D721Med (cell line): ENCODE measurements around the gene ASB2.

ENCODE experiments used
- DNase-seq: peaks from one replicate; pipeline ENCODE4 v3.0.0; 2011; ENCODE audit warnings: low spot score; ENCODE audit not compliant: insufficient read length
- FAIRE-seq: peaks from 2 replicates; lab custom pipeline; 2011; peaks lifted over from hg19 to GRCh38; lab: Jason Lieb, UNC
- TF ChIP-seq, protein P1 (sequence below): IDR thresholded peaks from 2 replicates; pipeline ENCODE4 v1.5.1; 2012; ENCODE audit warnings: mild to moderate bottlenecking, control low read depth; ENCODE audit not compliant: insufficient read depth; ENCODE audit errors: missing control alignments

Gene ASB2

DNA sequence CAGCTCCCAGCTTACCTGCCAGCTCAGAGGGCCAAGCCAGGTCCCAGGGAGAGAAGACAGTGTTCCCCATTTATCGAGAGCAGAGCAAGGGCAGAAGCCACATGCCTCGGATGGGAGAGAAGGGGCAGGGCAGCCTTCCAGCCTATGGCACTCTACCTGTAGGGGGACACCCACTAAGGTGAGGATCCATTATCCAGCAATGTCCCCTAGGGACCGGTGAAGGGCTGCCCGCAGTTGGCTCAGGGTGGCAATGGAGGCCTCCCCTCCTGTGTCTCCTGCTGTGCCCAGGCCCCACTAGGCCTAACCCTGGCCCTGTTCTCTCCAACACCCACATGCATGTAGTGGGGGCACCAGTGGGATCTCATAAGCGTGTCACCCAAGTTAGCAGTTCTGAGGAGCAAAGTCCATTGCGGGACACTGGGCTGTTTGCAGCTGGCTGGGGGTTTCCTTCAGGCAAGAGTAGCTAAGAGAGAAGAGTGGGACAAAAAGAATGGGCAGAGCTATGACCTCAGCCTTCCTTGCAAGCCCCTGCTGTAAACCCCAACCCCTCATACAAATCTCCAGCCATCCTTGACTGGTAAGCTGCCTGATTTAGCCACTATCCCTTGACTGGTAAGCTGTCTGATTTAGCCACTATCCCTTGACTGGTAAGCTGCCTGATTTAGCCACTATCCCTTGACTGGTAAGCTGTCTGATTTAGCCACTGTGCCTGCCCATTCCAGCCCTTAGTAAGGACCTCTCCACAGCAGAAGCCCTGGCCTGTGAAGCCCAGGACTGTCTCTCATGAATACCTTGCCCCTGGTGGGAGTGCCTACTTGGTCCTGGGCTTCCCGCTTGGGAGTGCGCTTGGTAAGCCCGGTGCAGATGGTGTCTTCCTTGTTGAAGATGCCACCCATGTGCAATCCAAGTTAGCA lies 5.2 kb upstream of the ASB2 start:
- TF ChIP-seq, protein P1, sequence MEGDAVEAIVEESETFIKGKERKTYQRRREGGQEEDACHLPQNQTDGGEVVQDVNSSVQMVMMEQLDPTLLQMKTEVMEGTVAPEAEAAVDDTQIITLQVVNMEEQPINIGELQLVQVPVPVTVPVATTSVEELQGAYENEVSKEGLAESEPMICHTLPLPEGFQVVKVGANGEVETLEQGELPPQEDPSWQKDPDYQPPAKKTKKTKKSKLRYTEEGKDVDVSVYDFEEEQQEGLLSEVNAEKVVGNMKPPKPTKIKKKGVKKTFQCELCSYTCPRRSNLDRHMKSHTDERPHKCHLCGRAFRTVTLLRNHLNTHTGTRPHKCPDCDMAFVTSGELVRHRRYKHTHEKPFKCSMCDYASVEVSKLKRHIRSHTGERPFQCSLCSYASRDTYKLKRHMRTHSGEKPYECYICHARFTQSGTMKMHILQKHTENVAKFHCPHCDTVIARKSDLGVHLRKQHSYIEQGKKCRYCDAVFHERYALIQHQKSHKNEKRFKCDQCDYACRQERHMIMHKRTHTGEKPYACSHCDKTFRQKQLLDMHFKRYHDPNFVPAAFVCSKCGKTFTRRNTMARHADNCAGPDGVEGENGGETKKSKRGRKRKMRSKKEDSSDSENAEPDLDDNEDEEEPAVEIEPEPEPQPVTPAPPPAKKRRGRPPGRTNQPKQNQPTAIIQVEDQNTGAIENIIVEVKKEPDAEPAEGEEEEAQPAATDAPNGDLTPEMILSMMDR, result no peak
- no peak for DNase-seq
- FAIRE-seq, result no peak

DNA sequence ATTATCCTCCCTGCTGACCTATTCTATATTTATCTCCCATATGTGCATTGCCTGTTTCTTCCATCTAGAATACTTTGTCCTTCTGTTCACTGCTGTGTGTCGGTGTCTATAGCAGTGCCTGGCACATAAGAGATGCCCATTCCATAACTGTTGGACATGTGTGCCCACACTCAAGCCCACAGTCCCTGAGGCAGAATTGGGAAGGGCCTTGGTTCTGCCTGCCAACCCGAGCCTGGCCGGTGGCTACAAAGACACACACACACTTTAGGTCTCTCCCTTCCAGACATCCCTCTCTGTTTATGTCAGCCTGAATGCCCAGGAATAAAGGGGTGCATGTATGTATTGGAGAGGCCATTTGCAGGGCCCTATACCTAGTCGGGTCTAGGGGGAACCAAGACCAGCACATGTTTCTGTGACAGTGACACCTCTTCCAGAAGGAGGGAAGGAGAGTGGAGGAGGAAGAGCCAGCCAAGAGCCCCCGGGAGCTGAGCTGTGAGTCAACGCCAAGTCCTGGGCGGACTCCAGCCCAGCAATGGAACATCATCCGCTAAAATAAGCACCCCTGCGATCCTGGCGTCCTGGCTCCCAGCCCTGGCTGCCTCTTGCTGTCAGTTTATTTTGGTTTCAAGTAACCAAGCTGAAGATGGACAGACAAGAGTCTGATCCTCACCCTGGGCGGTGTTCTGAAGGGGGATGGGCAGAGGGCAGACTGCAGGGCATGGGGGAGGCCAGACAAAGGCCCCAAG lies 4.3 kb upstream of the ASB2 start:
- TF ChIP-seq, protein P1, result no peak
- DNase-seq, result no peak
- FAIRE-seq, result no peak

DNA sequence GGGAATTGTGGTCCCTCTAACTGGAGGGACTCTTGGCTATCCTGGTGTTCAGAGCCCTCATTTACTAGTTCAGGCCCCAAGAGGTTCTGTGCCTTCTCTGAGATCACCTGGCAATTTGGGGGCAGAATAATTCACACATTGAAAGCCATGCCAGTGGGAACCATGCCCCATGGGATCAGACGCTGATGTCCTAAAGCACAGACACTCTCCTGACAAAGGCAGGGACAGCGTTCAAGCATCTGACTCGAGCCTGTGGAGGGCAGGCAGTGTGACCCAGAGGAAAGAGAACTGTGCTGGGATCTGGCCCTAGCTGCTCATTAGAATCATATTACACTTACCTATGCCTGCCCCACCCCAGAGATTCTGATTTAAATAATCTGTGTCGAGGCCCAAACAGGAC lies 2.4 kb upstream of the ASB2 start:
- TF ChIP-seq, protein P1, result no peak
- FAIRE-seq (no peak), DNase-seq (no peak)

DNA sequence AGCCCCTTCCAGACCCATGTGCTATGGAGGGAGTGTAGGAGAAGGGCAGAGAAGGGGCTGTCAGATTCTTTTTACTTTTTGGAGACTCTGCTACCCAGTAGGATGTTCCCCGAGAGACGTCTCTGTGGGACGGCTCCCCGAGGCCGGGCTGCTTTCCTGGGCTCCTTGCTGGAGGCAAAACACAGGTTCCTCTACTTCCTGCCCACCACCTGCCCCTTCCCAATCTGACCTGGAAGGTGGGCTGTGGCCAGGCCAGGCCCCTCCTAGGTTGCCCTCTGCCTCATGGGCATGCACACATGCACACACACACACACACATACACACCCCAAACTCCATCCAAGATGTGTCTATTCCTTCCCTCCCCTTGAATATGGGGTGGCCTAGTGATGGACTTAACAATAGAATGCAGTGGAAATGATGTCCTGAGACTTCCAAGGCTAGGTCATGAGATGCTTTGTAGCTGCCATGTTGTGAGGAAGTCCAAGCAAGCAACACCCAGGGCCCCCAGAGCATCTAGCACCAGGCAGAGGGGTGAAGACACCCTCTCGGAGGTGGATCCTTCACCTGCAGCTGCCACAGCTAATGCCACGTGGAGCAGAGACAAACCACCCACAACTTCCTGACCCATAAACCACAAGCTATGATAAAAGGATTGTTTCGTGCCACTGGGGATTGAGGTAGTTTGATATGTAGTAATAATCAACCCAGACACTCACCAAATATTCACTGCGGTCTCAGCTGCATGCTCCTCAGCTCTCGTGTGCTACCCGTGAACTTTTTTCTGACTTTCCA lies 1.6 kb upstream of the ASB2 start:
- DNase-seq, result no peak
- TF ChIP-seq, protein P1, result no peak
- no peak for FAIRE-seq

DNA sequence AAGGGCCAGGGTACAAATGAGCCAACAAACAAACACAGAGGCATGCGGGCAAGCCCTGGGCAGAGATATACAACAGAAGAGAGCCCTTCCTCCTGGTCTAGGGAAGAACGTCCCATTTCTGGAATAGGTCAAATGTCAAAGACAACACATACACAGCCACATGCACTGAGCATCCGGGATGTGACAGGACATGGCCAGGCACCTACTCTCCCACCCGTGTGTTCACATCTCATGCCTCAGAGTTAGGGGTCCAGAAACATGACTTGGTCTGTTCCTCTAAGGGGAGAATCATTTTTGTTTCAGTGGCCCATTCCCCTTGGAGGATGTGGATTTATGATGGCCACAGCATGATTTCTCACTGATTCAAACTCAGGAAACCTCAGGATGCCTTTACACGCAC lies 801 bp upstream of the ASB2 start:
- TF ChIP-seq, protein P1, result no peak
- FAIRE-seq, result no peak
- no peak for DNase-seq

DNA sequence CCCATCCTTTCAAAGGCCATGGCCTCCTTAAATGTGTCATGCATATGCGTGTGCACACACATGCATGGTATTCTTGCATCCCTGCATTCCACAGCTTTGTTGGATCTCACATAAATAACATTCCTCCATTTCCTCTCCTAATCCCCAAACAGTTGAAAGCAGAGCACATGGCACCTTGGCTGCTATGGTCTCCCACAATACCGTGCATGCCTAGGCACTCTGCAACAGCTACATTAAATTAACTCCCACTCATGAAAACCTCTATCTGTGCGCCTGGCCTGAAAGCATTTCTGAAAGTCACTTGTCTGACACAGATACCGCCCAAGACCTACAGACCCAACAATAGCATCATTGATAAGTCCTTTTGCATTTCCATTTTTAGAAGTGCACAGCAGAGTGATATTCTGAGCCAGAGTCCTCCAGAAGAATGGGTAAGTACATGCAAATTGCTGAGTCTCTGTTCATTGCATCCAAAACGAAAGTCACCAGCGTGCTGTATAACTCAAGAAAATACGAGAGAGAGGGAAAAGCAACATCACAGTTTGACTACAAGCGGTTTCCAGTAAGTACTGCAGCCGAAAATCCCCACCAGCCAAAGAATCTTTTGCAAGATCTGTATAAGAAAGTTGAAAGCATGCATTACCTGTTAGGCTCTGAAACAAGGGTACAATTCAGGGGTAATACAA lies 436 bp downstream of the ASB2 start:
- TF ChIP-seq, protein P1, result no peak
- FAIRE-seq (no peak), DNase-seq (no peak)
